Lung (tissue), 12 donors: ENCODE measurements around the gene MAPK8IP3. TPM values are rescaled to one million over a fixed set of nuclear protein-coding genes. Genes with fewer than 3 reads are reported as not detected.

Experiments
- ATAC-seq: fragments of 200-7000 bp; cut with Tn5 transposase; one replicate; pipeline ENCODE4 v1.9.1; 2020; ENCODE audit warnings: moderate number of reproducible peaks; ENCODE audit not compliant: insufficient read depth, low FRiP score
- DNase-seq, 3 donors: peaks; one replicate each; pipeline ENCODE4 v3.0.0-alpha.2; 2013 to 2017
- H3K27ac ChIP-seq, 2 donors: one replicate each; pipeline ENCODE4 v1.5.1; 2013; ENCODE audit warnings: mild to moderate bottlenecking in 2 of 2, moderate library complexity in 2 of 2, control low read depth in 1 of 2, inconsistent platforms in 1 of 2, low read depth in 1 of 2, low read length in 1 of 2
- H3K27me3 ChIP-seq, 3 donors: one replicate each; pipeline ENCODE4 v1.5.1; 2013; ENCODE audit warnings: low read length in 2 of 3; ENCODE audit not compliant: control insufficient read depth in 3 of 3, insufficient read depth in 3 of 3
- H3K36me3 ChIP-seq, 4 donors: one replicate each; pipeline ENCODE4 v1.5.1; 2013; ENCODE audit warnings: low read length in 4 of 4, mild to moderate bottlenecking in 1 of 4, moderate library complexity in 1 of 4; ENCODE audit not compliant: control insufficient read depth in 4 of 4, insufficient read depth in 4 of 4
- H3K4me1 ChIP-seq, 5 donors: one replicate each; pipeline ENCODE4 v1.5.1; 2013; ENCODE audit warnings: low read length in 5 of 5, mild to moderate bottlenecking in 2 of 5, moderate library complexity in 1 of 5; ENCODE audit not compliant: control insufficient read depth in 5 of 5, insufficient read depth in 5 of 5
- H3K4me3 ChIP-seq: one replicate; pipeline ENCODE4 v1.5.1; 2013; ENCODE audit warnings: mild to moderate bottlenecking, control low read depth, moderate library complexity
- H3K9ac ChIP-seq, 2 donors: one replicate each; pipeline ENCODE4 v1.5.1; 2013; ENCODE audit warnings: low read length in 2 of 2, control low read depth in 1 of 2; ENCODE audit not compliant: insufficient read depth in 1 of 2
- H3K9me3 ChIP-seq, 4 donors: one replicate each; pipeline ENCODE4 v1.5.1; 2013; ENCODE audit warnings: low read length in 3 of 4, mild to moderate bottlenecking in 1 of 4, moderate library complexity in 1 of 4; ENCODE audit not compliant: control insufficient read depth in 4 of 4, insufficient read depth in 3 of 4
- WGBS, 2 donors: extraction: QIAGEN DNeasy Blood & Tissue Kit; methylation state at CpG; one replicate each; pipeline ENCODE4 v1.1.7; 2013; 5-methylcytosine and 5-hydroxymethylcytosine counted together
- polyA plus RNA-seq, 2 donors: library from polyadenylated mRNA; stranded (reverse); fragments of 200-250 nt; gene quantifications; one replicate each; pipeline ENCODE4 v1.2.1, GENCODE V29; 2013
- total RNA-seq, 2 donors: library from RNA; depleted of rRNA in 1 of 2; stranded (reverse); fragments of >200 nt in 1 of 2; gene quantifications; one replicate each; pipeline ENCODE4 v1.2.1, GENCODE V29; 2014 to 2021
- TF ChIP-seq, protein P1 (sequence below): IDR thresholded peaks from 2 replicates; pipeline ENCODE4 v1.5.1; 2012; ENCODE audit warnings: mild to moderate bottlenecking; ENCODE audit errors: control extremely low read depth, extremely low read depth
- donor health status: control.
- donor health status: control.
- donor health status: Bipolar disorder and iron deficiency.
- donor health status: healthy.
- donor health status: DM: yes; HTN: yes; CAD: no.

The MAPK8IP3 gene
- total and polyA plus RNA-seq, 4 donors: 40.3 to 76.7 (median 63.6) TPM

DNA sequence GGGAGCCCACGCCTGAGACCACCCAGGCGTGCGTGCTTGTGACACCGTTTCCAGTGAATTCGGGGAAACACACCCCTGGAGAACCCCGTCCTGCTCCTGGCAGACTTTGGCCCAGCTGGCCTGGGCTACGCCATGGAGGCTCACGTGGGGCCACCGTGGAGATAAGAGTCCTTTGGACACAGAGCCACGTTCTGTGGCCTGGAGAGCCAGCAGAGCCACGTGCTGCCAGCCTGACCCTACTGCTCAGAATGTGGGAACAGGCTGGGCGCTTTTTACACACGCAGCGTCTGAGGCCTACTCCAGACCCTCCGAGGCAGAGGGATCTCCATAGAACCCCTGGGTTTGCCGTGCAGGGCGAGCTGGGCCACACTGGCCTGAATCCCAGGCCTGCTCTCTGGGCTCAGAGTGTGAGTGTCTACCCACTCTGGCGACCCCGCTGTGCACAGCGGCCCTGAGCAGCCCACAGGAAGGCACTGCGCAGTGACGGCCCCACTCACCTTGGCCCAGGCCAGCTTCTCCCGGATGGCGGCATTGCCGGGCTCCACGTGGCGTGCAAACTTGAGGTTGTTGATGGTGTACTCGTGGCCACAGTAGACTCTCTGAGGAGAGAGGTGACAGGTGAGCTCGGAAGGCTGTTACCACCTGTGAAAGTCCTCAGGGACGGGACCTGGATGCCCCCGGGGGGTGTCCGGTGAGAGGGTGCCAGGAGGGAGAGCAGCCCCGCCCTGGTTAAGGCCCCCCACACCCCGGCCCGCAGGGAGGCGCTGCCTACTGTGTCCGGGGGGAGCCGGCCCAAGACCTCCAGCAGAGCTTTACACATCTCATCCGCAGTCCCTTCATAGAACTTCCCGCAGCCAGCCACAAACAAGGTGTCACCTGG is 110.6 kb downstream of the MAPK8IP3 start:
- H3K9ac ChIP-seq: no peak overlapping the region
- H3K36me3 ChIP-seq: peaks cover 0 to 49% (median 8%) of the 10 kb centered on the region in 4 donors
- no peak for DNase-seq
- no peaks in the 10 kb centered on the region for H3K27me3 ChIP-seq
- H3K27ac ChIP-seq: no peak overlapping the region
- H3K9me3 ChIP-seq: no peaks in the 10 kb centered on the region
- TF ChIP-seq, protein P1, sequence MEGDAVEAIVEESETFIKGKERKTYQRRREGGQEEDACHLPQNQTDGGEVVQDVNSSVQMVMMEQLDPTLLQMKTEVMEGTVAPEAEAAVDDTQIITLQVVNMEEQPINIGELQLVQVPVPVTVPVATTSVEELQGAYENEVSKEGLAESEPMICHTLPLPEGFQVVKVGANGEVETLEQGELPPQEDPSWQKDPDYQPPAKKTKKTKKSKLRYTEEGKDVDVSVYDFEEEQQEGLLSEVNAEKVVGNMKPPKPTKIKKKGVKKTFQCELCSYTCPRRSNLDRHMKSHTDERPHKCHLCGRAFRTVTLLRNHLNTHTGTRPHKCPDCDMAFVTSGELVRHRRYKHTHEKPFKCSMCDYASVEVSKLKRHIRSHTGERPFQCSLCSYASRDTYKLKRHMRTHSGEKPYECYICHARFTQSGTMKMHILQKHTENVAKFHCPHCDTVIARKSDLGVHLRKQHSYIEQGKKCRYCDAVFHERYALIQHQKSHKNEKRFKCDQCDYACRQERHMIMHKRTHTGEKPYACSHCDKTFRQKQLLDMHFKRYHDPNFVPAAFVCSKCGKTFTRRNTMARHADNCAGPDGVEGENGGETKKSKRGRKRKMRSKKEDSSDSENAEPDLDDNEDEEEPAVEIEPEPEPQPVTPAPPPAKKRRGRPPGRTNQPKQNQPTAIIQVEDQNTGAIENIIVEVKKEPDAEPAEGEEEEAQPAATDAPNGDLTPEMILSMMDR: no peak
- 95 to 97% methylated on average over 39 to 40 of the region's 40 CpGs for WGBS, 2 donors
- no peak overlapping the region for H3K4me3 ChIP-seq
- no peak for ATAC-seq
- H3K4me1 ChIP-seq: peaks cover 0 to 13% (median 0%) of the 10 kb centered on the region in 5 donors

DNA sequence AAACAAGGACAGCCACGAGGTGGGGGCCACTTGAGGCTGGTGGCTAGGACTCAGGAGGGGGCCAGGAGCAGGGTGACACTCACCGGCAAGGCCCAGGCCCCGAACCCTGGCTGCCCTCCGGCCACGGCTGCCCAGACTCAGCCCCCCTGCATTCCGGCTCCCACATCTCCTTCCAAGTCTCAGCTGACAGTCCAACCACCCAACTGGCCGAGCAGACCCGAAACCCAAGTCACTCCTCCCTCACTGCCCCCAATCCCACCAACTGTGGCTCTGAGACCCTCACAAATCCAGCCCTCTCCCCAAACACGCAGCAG is 111.2 kb downstream of the MAPK8IP3 start:
- Histone ChIP-seq H3K9me3 (no peaks in the 10 kb centered on the region), H3K27ac (no peak overlapping the region), H3K9ac (no peak overlapping the region), H3K27me3 (no peaks in the 10 kb centered on the region), H3K36me3 (peaks cover 0 to 53% (median 8%) of the 10 kb centered on the region in 4 donors), H3K4me3 (no peak overlapping the region), H3K4me1 (peaks cover 0 to 13% (median 0%) of the 10 kb centered on the region in 5 donors)
- WGBS, 2 donors: 97 to 99% methylated on average over 9 of the region's 9 CpGs
- TF ChIP-seq, protein P1: no peak
- DNase-seq (no peak), ATAC-seq (no peak)

DNA sequence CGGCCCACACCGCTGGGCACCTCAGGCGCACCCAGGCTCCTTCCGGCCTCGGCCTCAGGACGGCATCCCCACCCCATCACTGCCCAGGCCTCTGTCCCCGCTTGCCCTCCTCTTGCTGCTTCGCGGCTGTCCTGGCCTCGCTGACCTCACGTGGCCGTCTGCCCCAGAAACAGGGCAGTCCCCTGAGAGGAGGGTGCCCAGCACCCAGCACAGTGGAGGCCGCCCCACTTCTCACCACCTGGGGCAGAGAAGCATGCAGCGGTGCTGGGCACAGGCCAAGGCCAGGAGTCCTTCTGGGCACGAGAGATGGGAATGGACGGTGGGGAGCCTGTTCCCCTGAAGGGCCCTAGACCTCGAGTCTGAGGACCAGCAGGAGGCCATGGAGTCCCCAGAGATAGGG is 111.7 kb downstream of the MAPK8IP3 start:
- no peak for DNase-seq
- TF ChIP-seq, protein P1: no peak
- Histone ChIP-seq H3K4me3 (no peak overlapping the region), H3K27me3 (no peaks in the 10 kb centered on the region), H3K36me3 (peaks cover 0 to 58% (median 10%) of the 10 kb centered on the region in 4 donors), H3K9ac (no peak overlapping the region), H3K9me3 (no peaks in the 10 kb centered on the region), H3K4me1 (peaks cover 0 to 8% (median 0%) of the 10 kb centered on the region in 5 donors), H3K27ac (no peak overlapping the region)
- 95 to 97% methylated on average over 17 of the region's 17 CpGs for WGBS, 2 donors
- ATAC-seq: no peak
